PC-3 (cell line): Measurements from ENCODE around the gene SEPTIN3.

ENCODE experiments used
- EZH2 ChIP-seq: fragments of 300-600 bp; sonication (generic); IDR thresholded peaks from one replicate; pipeline ENCODE4 v1.6.1; 2017; ENCODE audit warnings: antibody characterized with exemption, mild to moderate bottlenecking, low read length; ENCODE audit not compliant: unreplicated experiment
- EZH2phosphoT487 ChIP-seq: fragments of 300-600 bp; sonication (generic); IDR thresholded peaks from 2 replicates; pipeline ENCODE4 v1.6.1; 2018; ENCODE audit warnings: mild to moderate bottlenecking, antibody characterized with exemption, low read length, borderline replicate concordance
- TF ChIP-seq, protein P1 (sequence below): fragments of 300-600 bp; sonication (generic); conservative IDR thresholded peaks from 2 replicates; pipeline ENCODE4 v1.5.1; 2017; ENCODE audit warnings: antibody characterized with exemption, low read depth, mild to moderate bottlenecking, low read length

DNA sequence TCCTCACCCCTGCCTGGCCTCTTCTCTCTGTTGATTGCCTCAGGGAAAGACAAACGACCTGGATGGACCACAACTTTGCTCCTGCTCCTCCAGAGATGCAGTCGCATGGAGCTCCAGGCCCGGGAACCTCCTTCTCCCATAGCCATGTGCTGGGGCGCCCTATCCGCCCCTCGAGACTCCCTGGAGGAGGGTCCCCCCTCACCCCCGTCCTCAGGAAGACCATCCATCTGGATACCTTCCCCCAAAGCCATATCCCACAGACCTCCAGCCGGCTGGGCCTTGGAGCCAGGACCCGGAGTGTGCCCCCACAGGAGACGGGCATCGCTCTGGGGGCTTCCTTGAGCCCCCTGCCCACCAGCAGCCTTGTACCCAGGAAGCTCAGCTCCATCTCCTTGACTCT is 2.2 kb downstream of the SEPTIN3 start:
- TF ChIP-seq, protein P1, sequence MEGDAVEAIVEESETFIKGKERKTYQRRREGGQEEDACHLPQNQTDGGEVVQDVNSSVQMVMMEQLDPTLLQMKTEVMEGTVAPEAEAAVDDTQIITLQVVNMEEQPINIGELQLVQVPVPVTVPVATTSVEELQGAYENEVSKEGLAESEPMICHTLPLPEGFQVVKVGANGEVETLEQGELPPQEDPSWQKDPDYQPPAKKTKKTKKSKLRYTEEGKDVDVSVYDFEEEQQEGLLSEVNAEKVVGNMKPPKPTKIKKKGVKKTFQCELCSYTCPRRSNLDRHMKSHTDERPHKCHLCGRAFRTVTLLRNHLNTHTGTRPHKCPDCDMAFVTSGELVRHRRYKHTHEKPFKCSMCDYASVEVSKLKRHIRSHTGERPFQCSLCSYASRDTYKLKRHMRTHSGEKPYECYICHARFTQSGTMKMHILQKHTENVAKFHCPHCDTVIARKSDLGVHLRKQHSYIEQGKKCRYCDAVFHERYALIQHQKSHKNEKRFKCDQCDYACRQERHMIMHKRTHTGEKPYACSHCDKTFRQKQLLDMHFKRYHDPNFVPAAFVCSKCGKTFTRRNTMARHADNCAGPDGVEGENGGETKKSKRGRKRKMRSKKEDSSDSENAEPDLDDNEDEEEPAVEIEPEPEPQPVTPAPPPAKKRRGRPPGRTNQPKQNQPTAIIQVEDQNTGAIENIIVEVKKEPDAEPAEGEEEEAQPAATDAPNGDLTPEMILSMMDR: no peak
- TF ChIP-seq EZH2: no peak
- no peak for TF ChIP-seq EZH2phosphoT487
